GM13977 (cell line): Measurements from ENCODE around the gene TFIP11.

Experiments used
- DNase-seq: peaks from one replicate; pipeline ENCODE4 v3.0.0; 2012; ENCODE audit warnings: low spot score
- in situ Hi-C: fragments of 300-500 bp; cut with MboI; formaldehyde crosslinking; loops from one replicate; pipeline ENCODE4 v1.12.0; 2022; ENCODE audit warnings: low sequenced_read_pairs, low pct_unique_long_range_greater_than_20kb, mixed read lengths, inconsistent platforms; ENCODE audit not compliant: unreplicated experiment
- TF ChIP-seq, protein P1 (sequence below): IDR thresholded peaks from 2 replicates; pipeline ENCODE4 v1.5.1; 2012; ENCODE audit warnings: mild to moderate bottlenecking, control low read depth; ENCODE audit not compliant: insufficient read depth; ENCODE audit errors: extremely low read depth, missing control alignments

The TFIP11 gene

DNA sequence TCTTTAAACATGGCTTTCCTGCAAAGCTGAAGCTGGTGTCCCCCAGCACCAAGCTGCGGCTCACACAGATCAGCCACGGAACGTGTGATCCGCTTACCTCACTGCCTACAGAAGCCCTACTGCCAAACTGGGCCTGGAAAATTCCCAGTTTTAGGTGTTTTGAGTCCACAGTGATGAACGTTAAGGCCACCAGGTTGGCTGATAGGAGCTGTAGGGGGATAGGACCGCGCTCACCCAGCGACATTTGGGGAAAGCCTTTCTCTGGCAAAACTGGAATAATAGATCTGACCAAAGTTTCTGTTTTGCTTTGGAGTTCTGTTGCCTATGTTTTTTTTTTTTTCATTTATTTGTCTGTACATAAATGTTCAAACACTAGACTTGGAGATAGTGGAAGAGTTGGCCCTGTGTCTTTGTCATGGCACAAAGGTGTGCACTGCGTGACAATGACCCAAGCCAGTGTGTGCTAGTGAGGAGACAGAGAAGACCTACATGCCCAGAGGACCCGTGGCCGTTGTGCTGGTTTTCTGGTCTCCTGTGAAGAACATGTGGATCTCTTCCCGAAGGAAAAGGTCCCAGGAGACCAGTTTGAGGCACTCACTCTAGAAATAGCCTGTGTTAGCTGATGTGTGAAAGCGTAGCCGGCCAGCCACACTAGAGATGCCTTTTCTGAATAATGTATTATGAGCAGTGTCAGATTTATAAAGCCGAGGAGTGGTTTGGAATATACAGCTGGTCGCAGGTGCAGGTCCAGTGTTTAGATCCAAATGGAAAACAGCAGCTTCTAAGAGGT, 68.2 kb downstream of the TFIP11 start:
- in situ Hi-C loops, result no loop called here
- no peak for DNase-seq
- TF ChIP-seq, protein P1, sequence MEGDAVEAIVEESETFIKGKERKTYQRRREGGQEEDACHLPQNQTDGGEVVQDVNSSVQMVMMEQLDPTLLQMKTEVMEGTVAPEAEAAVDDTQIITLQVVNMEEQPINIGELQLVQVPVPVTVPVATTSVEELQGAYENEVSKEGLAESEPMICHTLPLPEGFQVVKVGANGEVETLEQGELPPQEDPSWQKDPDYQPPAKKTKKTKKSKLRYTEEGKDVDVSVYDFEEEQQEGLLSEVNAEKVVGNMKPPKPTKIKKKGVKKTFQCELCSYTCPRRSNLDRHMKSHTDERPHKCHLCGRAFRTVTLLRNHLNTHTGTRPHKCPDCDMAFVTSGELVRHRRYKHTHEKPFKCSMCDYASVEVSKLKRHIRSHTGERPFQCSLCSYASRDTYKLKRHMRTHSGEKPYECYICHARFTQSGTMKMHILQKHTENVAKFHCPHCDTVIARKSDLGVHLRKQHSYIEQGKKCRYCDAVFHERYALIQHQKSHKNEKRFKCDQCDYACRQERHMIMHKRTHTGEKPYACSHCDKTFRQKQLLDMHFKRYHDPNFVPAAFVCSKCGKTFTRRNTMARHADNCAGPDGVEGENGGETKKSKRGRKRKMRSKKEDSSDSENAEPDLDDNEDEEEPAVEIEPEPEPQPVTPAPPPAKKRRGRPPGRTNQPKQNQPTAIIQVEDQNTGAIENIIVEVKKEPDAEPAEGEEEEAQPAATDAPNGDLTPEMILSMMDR, result no peak

DNA sequence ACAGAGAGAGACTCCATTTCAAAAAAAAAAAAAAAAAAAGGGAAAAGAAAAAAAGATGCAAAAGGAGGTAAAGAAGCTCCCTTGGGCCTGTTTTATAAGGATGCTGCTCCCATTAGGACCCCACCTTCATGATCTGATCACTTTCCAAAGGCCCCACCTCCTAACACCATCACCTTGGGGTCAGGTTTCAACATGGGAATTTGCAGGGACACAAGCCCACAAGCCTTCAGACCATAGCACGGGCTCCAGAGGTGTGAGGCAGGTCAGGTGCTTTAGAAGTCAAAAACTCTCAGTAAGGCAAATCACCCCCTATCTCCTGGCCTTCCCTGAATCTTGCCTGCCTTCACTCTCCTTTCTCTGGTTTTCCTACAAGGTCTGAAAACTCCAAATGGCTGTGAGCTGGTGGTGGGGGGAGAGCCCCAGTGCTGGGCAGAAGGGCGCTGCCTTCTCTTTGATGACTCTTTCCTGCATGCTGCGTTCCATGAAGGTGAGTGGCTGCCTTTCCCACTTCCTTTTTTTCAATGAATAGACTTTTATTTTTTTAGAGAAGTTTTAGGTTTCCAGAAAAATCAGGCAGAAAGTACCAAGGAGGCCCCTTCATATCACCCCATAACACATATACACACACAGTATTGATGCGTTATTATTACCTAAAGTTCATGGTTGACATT, 70.1 kb downstream of the TFIP11 start:
- no peak for DNase-seq
- TF ChIP-seq, protein P1, result no peak
- in situ Hi-C loops, result no loop called here
